Glutamatergic neuron (in vitro differentiated cells): ENCODE data around the gene EIF4G3. TPM values are rescaled to one million over a fixed set of nuclear protein-coding genes. Genes with fewer than 3 reads are reported as not detected.

Source experiments
- DNase-seq: peaks from one replicate; pipeline ENCODE4 v3.0.0; 2022
- H3K27ac Mint-ChIP-seq: one replicate; pipeline ENCODE4 v1.8.0; 2020; ENCODE audit warnings: mild to moderate bottlenecking, mixed read lengths, inconsistent platforms; ENCODE audit not compliant: unreplicated experiment
- H3K27me3 Mint-ChIP-seq: one replicate; pipeline ENCODE4 v1.8.0; 2020; ENCODE audit warnings: mild to moderate bottlenecking, moderate library complexity, mixed read lengths, inconsistent platforms; ENCODE audit not compliant: unreplicated experiment
- H3K36me3 Mint-ChIP-seq: one replicate; pipeline ENCODE4 v1.8.0; 2020; ENCODE audit warnings: mild to moderate bottlenecking, mixed read lengths, inconsistent platforms; ENCODE audit not compliant: unreplicated experiment
- H3K4me1 Mint-ChIP-seq: one replicate; pipeline ENCODE4 v1.8.0; 2020; ENCODE audit warnings: mild to moderate bottlenecking, low read depth, mixed read lengths, inconsistent platforms; ENCODE audit not compliant: unreplicated experiment
- H3K4me3 Mint-ChIP-seq: one replicate; pipeline ENCODE4 v1.8.0; 2020; ENCODE audit warnings: mild to moderate bottlenecking, mixed read lengths, inconsistent platforms; ENCODE audit not compliant: unreplicated experiment
- H3K9me3 Mint-ChIP-seq: one replicate; pipeline ENCODE4 v1.8.0; 2020; ENCODE audit warnings: mild to moderate bottlenecking, moderate library complexity, mixed read lengths, inconsistent platforms; ENCODE audit not compliant: unreplicated experiment
- CTCF ChIP-seq: fragments of 200-600 bp; sonication (generic); IDR thresholded peaks from one replicate; pipeline ENCODE4 v1.5.0; 2021; ENCODE audit not compliant: partially characterized antibody, unreplicated experiment
- total RNA-seq: library from RNA; stranded (reverse); fragmentation: NEBNext Ultra II Directional; extraction: Animal tissue kit (Norgen Biotek cat#: 25700); gene quantifications from one replicate; pipeline ENCODE4 v1.2.1, GENCODE V29; 2021; ENCODE audit not compliant: unreplicated experiment

Gene EIF4G3
- total RNA-seq, 1 donor from 2014 or later: 100 TPM

- no peak for DNase-seq
- H3K9me3 Mint-ChIP-seq: no peaks in the 10 kb centered on the region
- H3K4me1 Mint-ChIP-seq: peaks cover 3% of the 10 kb centered on the region
- no peak for TF ChIP-seq CTCF
- H3K27ac Mint-ChIP-seq: no peak overlapping the region
- no peaks in the 10 kb centered on the region for H3K27me3 Mint-ChIP-seq
- no peaks in the 10 kb centered on the region for H3K36me3 Mint-ChIP-seq
- H3K4me3 Mint-ChIP-seq: no peak overlapping the region
Observed at GRCh38 chr1:20829946-20830345, 346.8 kb downstream of the EIF4G3 start.

GRCh38 chr1:20829531-20829930 is 347.2 kb downstream of the EIF4G3 start:
- no peak for TF ChIP-seq CTCF
- Mint-ChIP-seq H3K27ac (no peak overlapping the region), H3K4me3 (no peak overlapping the region), H3K27me3 (no peaks in the 10 kb centered on the region), H3K9me3 (no peaks in the 10 kb centered on the region), H3K4me1 (peaks cover 3% of the 10 kb centered on the region), H3K36me3 (no peaks in the 10 kb centered on the region)
- no peak for DNase-seq

- H3K4me1 Mint-ChIP-seq: peaks cover 7% of the 10 kb centered on the region
- no peak overlapping the region for H3K27ac Mint-ChIP-seq
- no peaks in the 10 kb centered on the region for H3K9me3 Mint-ChIP-seq
- H3K27me3 Mint-ChIP-seq: peaks cover 6% of the 10 kb centered on the region
- peaks cover 4% of the 10 kb centered on the region for H3K36me3 Mint-ChIP-seq
- no peak for DNase-seq
- no peak for TF ChIP-seq CTCF
- H3K4me3 Mint-ChIP-seq: no peak overlapping the region
Observed at GRCh38 chr1:20823845-20824244, 352.9 kb downstream of the EIF4G3 start.

- H3K4me1 Mint-ChIP-seq: peaks cover 7% of the 10 kb centered on the region
- H3K27me3 Mint-ChIP-seq: peaks cover 6% of the 10 kb centered on the region
- H3K4me3 Mint-ChIP-seq: peak overlapping the region; percentile 6
- H3K9me3 Mint-ChIP-seq: no peaks in the 10 kb centered on the region
- no peak overlapping the region for H3K27ac Mint-ChIP-seq
- DNase-seq: no peak
- no peak for TF ChIP-seq CTCF
- H3K36me3 Mint-ChIP-seq: peaks cover 4% of the 10 kb centered on the region
Observed at GRCh38 chr1:20821466-20821865, 355.2 kb downstream of the EIF4G3 start.

GRCh38 chr1:20819818-20820217 is 356.9 kb downstream of the EIF4G3 start:
- TF ChIP-seq CTCF: no peak
- Mint-ChIP-seq H3K36me3 (peaks cover 4% of the 10 kb centered on the region), H3K9me3 (no peaks in the 10 kb centered on the region), H3K27ac (peak overlapping the region; percentile 49), H3K4me3 (no peak overlapping the region), H3K4me1 (peaks cover 7% of the 10 kb centered on the region), H3K27me3 (peaks cover 6% of the 10 kb centered on the region)
- DNase-seq: peak; percentile 29
